Sigmoid colon (tissue), 7 donors: ENCODE results near the gene ADH4. TPM values are rescaled to one million over a fixed set of nuclear protein-coding genes. Genes with fewer than 3 reads are reported as not detected.

Experiments used
- DNase-seq: peaks from one replicate; pipeline ENCODE4 v3.0.0-alpha.2; 2019
- H3K27ac ChIP-seq, 4 donors: fragments of 200-600 bp; sonication (generic); one replicate each; pipeline ENCODE4 v1.5.1; 2016 to 2019; ENCODE audit warnings: mild to moderate bottlenecking in 1 of 4
- H3K27me3 ChIP-seq, 3 donors: fragments of 200-600 bp; sonication (generic); one replicate each; pipeline ENCODE4 v1.5.1; 2019; ENCODE audit warnings: mild to moderate bottlenecking in 1 of 3
- H3K36me3 ChIP-seq, 4 donors: fragments of 200-600 bp; sonication (generic); one replicate each; pipeline ENCODE4 v1.5.1; 2016 to 2019
- H3K4me1 ChIP-seq, 4 donors: fragments of 200-600 bp; sonication (generic); one replicate each; pipeline ENCODE4 v1.5.1; 2017 to 2019
- H3K4me3 ChIP-seq, 4 donors: fragments of 200-600 bp; sonication (generic); one replicate each; pipeline ENCODE4 v1.5.1; 2017 to 2019; ENCODE audit warnings: mild to moderate bottlenecking in 2 of 4, moderate library complexity in 1 of 4
- H3K9me3 ChIP-seq, 4 donors: fragments of 200-600 bp in 3 of 4; sonication (generic) in 3 of 4; one replicate each; pipeline versions ENCODE4 v1.5.1 to v1.6.1; 2013 to 2019
- CTCF ChIP-seq, 4 experiments: fragments of 450-650 bp in 3 of 4; fragments of 200-600 bp in 1 of 4; IDR thresholded peaks; one replicate each; pipeline ENCODE4 v1.5.1; 2016 to 2019; ENCODE audit warnings: antibody characterized with exemption in 4 of 4, mild to moderate bottlenecking in 3 of 4, moderate library complexity in 2 of 4
- EP300 ChIP-seq, 4 donors: sonication (generic); formaldehyde crosslinking; IDR thresholded peaks; one replicate each; pipeline ENCODE4 v1.6.1; 2017; ENCODE audit warnings: antibody characterized with exemption in 4 of 4
- POLR2A ChIP-seq, 2 donors: fragments of 450-650 bp; IDR thresholded peaks; one replicate each; pipeline ENCODE4 v1.6.1; 2016; ENCODE audit warnings: antibody characterized with exemption in 2 of 2, mild to moderate bottlenecking in 2 of 2, moderate library complexity in 2 of 2
- POLR2AphosphoS5 ChIP-seq, 4 donors: sonication (generic); formaldehyde crosslinking; IDR thresholded peaks; one replicate each; pipeline ENCODE4 v1.6.1; 2017; ENCODE audit warnings: antibody characterized with exemption in 4 of 4
- WGBS, 2 donors: extraction: QIAGEN DNeasy Blood & Tissue Kit; methylation state at CpG; one replicate each; pipeline ENCODE4 v1.1.7; 2013; 5-methylcytosine and 5-hydroxymethylcytosine counted together
- intact Hi-C: fragments of 100-400 bp; cut with DNase I; formaldehyde crosslinking; loops from one replicate; pipeline ENCODE4 v1.15.1; 2023
- polyA plus RNA-seq, 3 donors: library from polyadenylated mRNA; stranded (reverse); fragments of 200-250 nt; gene quantifications; one replicate each; pipeline ENCODE4 v1.2.3, GENCODE V29; 2013
- total RNA-seq, 4 donors: library from RNA; depleted of rRNA; stranded (reverse); fragments of >200 nt; gene quantifications; one replicate each; pipeline ENCODE4 v1.1.0, GENCODE V29; 2016
- donor health status: healthy with polysubstance abuse.
- donor health status: Bipolar disorder and iron deficiency.
- donor health status: healthy.

The ADH4 gene
- total and polyA plus RNA-seq, 7 donors: 0.71 to 1.4 (median 1.1) TPM; not detected in 3

- Histone ChIP-seq H3K27me3 (no peaks in the 10 kb centered on the region), H3K9me3 (no peaks in the 10 kb centered on the region), H3K4me3 (no peak overlapping the region), H3K36me3 (no peaks in the 10 kb centered on the region), H3K27ac (no peak overlapping the region), H3K4me1 (no peaks in the 10 kb centered on the region)
- intact Hi-C loops: no loop called here
- 64 to 77% methylated on average over 2 of the region's 2 CpGs for WGBS, 2 donors
- DNase-seq: no peak
- TF ChIP-seq POLR2A (IDR thresholded peaks at IDR 0.05): no peak
- no peak for TF ChIP-seq CTCF (IDR thresholded peaks at IDR 0.05)
- TF ChIP-seq POLR2AphosphoS5 (IDR thresholded peaks at IDR 0.05): no peak
- TF ChIP-seq EP300 (IDR thresholded peaks at IDR 0.05): no peak
Measured at GRCh38 chr4:99131378-99131777, 12.7 kb downstream of the ADH4 start.

GRCh38 chr4:99126376-99126775 is 17.7 kb downstream of the ADH4 start:
- intact Hi-C loops: no loop called here
- H3K27ac ChIP-seq: no peak overlapping the region
- H3K4me3 ChIP-seq: no peak overlapping the region
- H3K36me3 ChIP-seq: no peaks in the 10 kb centered on the region
- no peaks in the 10 kb centered on the region for H3K4me1 ChIP-seq
- no peaks in the 10 kb centered on the region for H3K9me3 ChIP-seq
- no peaks in the 10 kb centered on the region for H3K27me3 ChIP-seq
- no peak for DNase-seq
- WGBS, 2 donors: 74 to 75% methylated on average over 1 of the region's 1 CpG
- TF ChIP-seq POLR2AphosphoS5 (IDR thresholded peaks at IDR 0.05) (no peak), EP300 (IDR thresholded peaks at IDR 0.05) (no peak), POLR2A (IDR thresholded peaks at IDR 0.05) (no peak), CTCF (IDR thresholded peaks at IDR 0.05) (no peak)

GRCh38 chr4:99121008-99121407 is 23.1 kb downstream of the ADH4 start:
- no peaks in the 10 kb centered on the region for H3K36me3 ChIP-seq
- H3K4me3 ChIP-seq: no peak overlapping the region
- no peaks in the 10 kb centered on the region for H3K27me3 ChIP-seq
- intact Hi-C loops: no loop called here
- no peaks in the 10 kb centered on the region for H3K9me3 ChIP-seq
- no peak overlapping the region for H3K27ac ChIP-seq
- no peak for TF ChIP-seq POLR2A (IDR thresholded peaks at IDR 0.05)
- no peak for TF ChIP-seq CTCF (IDR thresholded peaks at IDR 0.05)
- no peak for TF ChIP-seq POLR2AphosphoS5 (IDR thresholded peaks at IDR 0.05)
- TF ChIP-seq EP300 (IDR thresholded peaks at IDR 0.05): no peak
- no peak for DNase-seq
- WGBS, 2 donors: 92 to 95% methylated on average over 4 of the region's 4 CpGs
- H3K4me1 ChIP-seq: no peaks in the 10 kb centered on the region

DNA sequence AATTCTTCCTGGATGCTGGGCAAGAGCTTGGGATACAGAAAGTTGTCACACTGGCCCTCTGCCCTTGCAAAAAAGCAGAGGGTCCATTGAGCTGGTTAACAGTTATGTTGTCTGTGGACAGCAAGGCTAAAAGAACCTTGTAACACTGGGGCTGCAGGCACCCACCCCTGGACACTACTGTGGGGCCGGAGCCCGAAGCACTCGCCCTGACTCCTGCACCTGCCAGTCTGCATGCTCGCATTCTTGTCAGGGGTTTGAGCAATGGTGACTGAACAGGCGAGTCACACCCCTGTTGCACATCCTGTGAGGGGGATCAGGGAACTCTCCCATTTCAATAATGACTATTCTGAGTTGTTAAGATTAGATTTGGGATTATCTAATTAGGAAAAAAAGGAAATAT is 23.6 kb downstream of the ADH4 start:
- no peaks in the 10 kb centered on the region for H3K9me3 ChIP-seq
- H3K4me3 ChIP-seq: no peak overlapping the region
- H3K4me1 ChIP-seq: no peaks in the 10 kb centered on the region
- no peaks in the 10 kb centered on the region for H3K27me3 ChIP-seq
- WGBS, 2 donors: 93 to 94% methylated on average over 5 of the region's 5 CpGs
- intact Hi-C loops: no loop called here
- no peak overlapping the region for H3K27ac ChIP-seq
- no peaks in the 10 kb centered on the region for H3K36me3 ChIP-seq
- TF ChIP-seq EP300 (IDR thresholded peaks at IDR 0.05) (no peak), CTCF (IDR thresholded peaks at IDR 0.05) (no peak), POLR2A (IDR thresholded peaks at IDR 0.05) (no peak), POLR2AphosphoS5 (IDR thresholded peaks at IDR 0.05) (no peak)
- DNase-seq: no peak
